ENCODE measurements around the gene TBX21.
A peak's percentile ranks its signal among the peaks of the same experiment; 100 is the strongest.

The TBX21 gene

GRCh38 chr17:47702391-47702995 is 30.5 kb upstream of the TBX21 start:
- Mint-ChIP-seq H3K4me1 (peaks cover 88% of the 10 kb centered on the region), H3K36me3 (ENCODE audit: insufficient read depth) (peaks cover 41% of the 10 kb centered on the region), H3K27ac (ENCODE audit: low read depth) (peak overlapping the region; percentile 90), H3K9me3 (no peaks in the 10 kb centered on the region), H3K27me3 (no peaks in the 10 kb centered on the region), H3K4me3 (peak overlapping the region; percentile 67)
- ATAC-seq (replicated peaks; ENCODE audit: extremely low read depth, poor library complexity, severe bottlenecking) (no peak), DNase-seq (ENCODE audit: low spot score in 2 of 2) (no peak)

DNA sequence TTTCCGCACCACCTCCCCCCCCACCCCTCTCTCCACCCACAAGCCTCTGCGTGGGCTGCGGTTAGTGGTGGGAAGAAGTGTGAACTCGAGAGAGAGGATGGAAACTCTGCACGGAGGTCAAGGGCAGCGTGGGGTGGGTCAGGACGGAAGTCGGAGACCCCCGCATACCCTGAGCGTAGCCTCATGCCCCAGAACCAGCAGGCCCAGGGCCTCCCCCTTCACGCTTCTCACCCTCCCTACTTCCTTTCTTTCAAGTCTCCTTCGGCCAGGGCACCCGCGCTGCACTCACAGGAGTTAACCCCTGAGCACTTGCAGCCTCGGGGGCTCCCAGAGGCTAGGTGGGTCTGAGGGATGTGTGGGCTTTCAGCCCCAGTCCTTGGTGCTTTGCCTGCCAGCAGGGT is 29.8 kb upstream of the TBX21 start:
- Mint-ChIP-seq H3K4me1 (peaks cover 88% of the 10 kb centered on the region), H3K27ac (ENCODE audit: low read depth) (peak overlapping the region; percentile 95), H3K4me3 (peak overlapping the region; percentile 67), H3K36me3 (ENCODE audit: insufficient read depth) (peaks cover 39% of the 10 kb centered on the region), H3K9me3 (no peaks in the 10 kb centered on the region), H3K27me3 (no peaks in the 10 kb centered on the region)
- ATAC-seq (replicated peaks; ENCODE audit: extremely low read depth, poor library complexity, severe bottlenecking) (peak; percentile 31), DNase-seq (ENCODE audit: low spot score in 2 of 2) (peak in 1 of 2 donors; percentile 35)

GRCh38 chr17:47703671-47704070 is 29.4 kb upstream of the TBX21 start:
- DNase-seq (ENCODE audit: low spot score in 2 of 2) (no peak), ATAC-seq (replicated peaks; ENCODE audit: extremely low read depth, poor library complexity, severe bottlenecking) (no peak)
- H3K4me1 Mint-ChIP-seq, result peaks cover 83% of the 10 kb centered on the region
- H3K27me3 Mint-ChIP-seq, result no peaks in the 10 kb centered on the region
- peak overlapping the region; percentile 95 for H3K27ac Mint-ChIP-seq (ENCODE audit: low read depth)
- H3K4me3 Mint-ChIP-seq, result peak overlapping the region; percentile 67
- H3K9me3 Mint-ChIP-seq, result no peaks in the 10 kb centered on the region
- H3K36me3 Mint-ChIP-seq (ENCODE audit: insufficient read depth), result peaks cover 35% of the 10 kb centered on the region

DNA sequence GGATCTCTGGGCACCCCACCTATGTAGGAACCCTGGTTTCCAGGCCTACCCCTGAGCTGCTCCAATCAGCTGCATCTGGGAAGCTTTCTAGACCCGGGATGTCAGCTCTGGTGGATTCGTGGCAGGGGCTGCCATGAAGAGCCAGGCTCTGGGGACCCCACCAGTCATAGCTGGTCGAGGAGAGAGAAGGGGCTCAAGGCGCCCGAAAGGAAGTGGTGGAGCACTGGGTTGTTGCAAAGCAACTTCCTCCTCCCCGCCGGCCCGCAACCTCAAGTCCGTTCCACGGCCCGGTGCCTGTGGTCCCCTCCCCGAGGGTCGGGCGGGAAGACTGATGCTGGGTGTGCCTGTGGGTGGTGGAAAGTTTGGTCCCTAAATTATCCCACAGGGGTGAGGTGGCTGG is 28.9 kb upstream of the TBX21 start:
- DNase-seq (ENCODE audit: low spot score in 2 of 2) (no peak), ATAC-seq (replicated peaks; ENCODE audit: extremely low read depth, poor library complexity, severe bottlenecking) (no peak)
- peaks cover 79% of the 10 kb centered on the region for H3K4me1 Mint-ChIP-seq
- peak overlapping the region; percentile 95 for H3K27ac Mint-ChIP-seq (ENCODE audit: low read depth)
- H3K27me3 Mint-ChIP-seq, result no peaks in the 10 kb centered on the region
- peaks cover 33% of the 10 kb centered on the region for H3K36me3 Mint-ChIP-seq (ENCODE audit: insufficient read depth)
- H3K4me3 Mint-ChIP-seq, result peak overlapping the region; percentile 67
- no peaks in the 10 kb centered on the region for H3K9me3 Mint-ChIP-seq

DNA sequence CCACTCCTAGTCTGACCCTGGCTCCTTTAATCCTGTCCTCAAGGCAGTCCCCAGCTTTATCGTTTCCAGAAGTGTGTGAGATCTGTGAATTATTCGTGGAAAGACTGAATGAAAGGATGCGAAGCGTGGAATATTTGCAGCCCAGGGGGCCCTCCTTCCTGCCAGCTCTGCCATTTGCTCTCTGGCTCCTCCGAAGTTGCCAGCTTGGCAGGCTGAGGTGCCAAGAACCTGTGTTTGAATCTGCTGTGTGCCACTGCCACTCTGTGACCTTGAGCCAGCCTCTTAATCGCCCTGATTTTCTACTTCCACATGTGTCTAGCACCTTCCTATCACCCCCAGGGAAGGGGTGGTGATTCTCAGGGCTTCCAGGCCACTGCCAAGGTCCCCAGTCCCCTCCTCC is 28.3 kb upstream of the TBX21 start:
- DNase-seq (ENCODE audit: low spot score in 2 of 2) (no peak), ATAC-seq (replicated peaks; ENCODE audit: extremely low read depth, poor library complexity, severe bottlenecking) (no peak)
- peak overlapping the region; percentile 67 for H3K4me3 Mint-ChIP-seq
- peak overlapping the region; percentile 95 for H3K27ac Mint-ChIP-seq (ENCODE audit: low read depth)
- H3K36me3 Mint-ChIP-seq (ENCODE audit: insufficient read depth), result peaks cover 33% of the 10 kb centered on the region
- H3K27me3 Mint-ChIP-seq, result no peaks in the 10 kb centered on the region
- peaks cover 74% of the 10 kb centered on the region for H3K4me1 Mint-ChIP-seq
- no peaks in the 10 kb centered on the region for H3K9me3 Mint-ChIP-seq

DNA sequence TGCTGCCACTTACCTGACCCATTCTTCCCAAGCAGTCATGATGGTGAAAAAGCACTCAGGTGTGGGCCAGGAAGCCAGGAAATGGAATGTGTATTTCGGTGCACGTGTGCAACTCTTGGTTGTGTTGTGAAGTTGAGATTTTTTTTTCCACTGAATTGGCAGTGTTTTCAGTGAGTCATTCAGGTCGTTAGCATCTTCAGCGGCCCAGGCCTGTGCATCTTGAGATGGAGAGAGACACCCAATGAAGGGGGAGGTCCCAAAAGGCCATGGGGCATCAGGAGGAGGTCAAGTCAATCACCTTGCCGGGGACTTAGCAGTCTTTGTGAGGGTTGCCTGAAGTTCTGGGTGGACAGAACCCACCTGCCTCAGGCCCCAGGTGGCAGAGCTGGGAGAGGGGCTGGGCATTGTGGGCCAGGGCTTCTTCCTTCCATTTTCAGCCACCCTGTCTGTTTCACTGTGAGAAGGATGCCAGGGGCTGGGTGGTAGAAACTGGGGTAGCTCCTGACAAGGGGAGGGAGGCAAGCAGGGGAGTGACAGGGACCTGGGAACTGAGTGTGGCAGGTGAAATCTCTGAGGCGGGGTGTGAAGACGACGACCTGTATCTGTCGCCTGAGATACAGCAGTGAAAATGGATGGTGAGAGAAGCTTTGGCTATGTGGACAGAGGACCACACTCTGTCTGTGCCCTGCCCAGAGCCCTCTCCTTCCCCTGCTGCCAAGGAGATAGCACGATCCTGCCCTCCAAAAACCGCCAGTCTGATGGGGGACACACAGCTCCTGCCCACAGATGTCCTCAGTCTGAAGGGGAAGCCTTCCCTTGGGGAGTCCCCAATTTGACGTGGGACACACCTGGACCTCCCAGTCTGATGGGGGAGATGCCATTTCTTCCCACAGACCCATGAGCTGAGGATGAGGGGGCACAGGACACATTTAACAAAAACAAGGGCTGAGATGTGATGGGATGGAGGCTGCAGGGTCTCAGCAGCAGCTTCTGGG is 27.2 kb upstream of the TBX21 start:
- ATAC-seq (replicated peaks; ENCODE audit: extremely low read depth, poor library complexity, severe bottlenecking), result no peak
- Mint-ChIP-seq H3K36me3 (ENCODE audit: insufficient read depth) (peaks cover 35% of the 10 kb centered on the region), H3K4me3 (peak overlapping the region; percentile 67), H3K27me3 (no peaks in the 10 kb centered on the region), H3K9me3 (no peaks in the 10 kb centered on the region), H3K4me1 (peaks cover 73% of the 10 kb centered on the region), H3K27ac (ENCODE audit: low read depth) (peak overlapping the region; percentile 95)
- no peak for DNase-seq (ENCODE audit: low spot score in 2 of 2)

- Mint-ChIP-seq H3K9me3 (no peaks in the 10 kb centered on the region), H3K4me1 (peaks cover 71% of the 10 kb centered on the region), H3K27ac (ENCODE audit: low read depth) (peak overlapping the region; percentile 95), H3K36me3 (ENCODE audit: insufficient read depth) (peaks cover 30% of the 10 kb centered on the region), H3K4me3 (peak overlapping the region; percentile 67), H3K27me3 (no peaks in the 10 kb centered on the region)
- ATAC-seq (replicated peaks; ENCODE audit: extremely low read depth, poor library complexity, severe bottlenecking) (no peak), DNase-seq (ENCODE audit: low spot score in 2 of 2) (no peak)
Observed at GRCh38 chr17:47707056-47707804, 25.8 kb upstream of the TBX21 start.

GRCh38 chr17:47707884-47708283 is 25.2 kb upstream of the TBX21 start:
- no peak overlapping the region for H3K4me3 Mint-ChIP-seq
- ATAC-seq (replicated peaks; ENCODE audit: extremely low read depth, poor library complexity, severe bottlenecking) (no peak), DNase-seq (ENCODE audit: low spot score in 2 of 2) (no peak)
- H3K27ac Mint-ChIP-seq (ENCODE audit: low read depth), result no peak overlapping the region
- no peaks in the 10 kb centered on the region for H3K27me3 Mint-ChIP-seq
- H3K36me3 Mint-ChIP-seq (ENCODE audit: insufficient read depth), result peaks cover 29% of the 10 kb centered on the region
- H3K4me1 Mint-ChIP-seq, result peaks cover 69% of the 10 kb centered on the region
- H3K9me3 Mint-ChIP-seq, result no peaks in the 10 kb centered on the region

DNA sequence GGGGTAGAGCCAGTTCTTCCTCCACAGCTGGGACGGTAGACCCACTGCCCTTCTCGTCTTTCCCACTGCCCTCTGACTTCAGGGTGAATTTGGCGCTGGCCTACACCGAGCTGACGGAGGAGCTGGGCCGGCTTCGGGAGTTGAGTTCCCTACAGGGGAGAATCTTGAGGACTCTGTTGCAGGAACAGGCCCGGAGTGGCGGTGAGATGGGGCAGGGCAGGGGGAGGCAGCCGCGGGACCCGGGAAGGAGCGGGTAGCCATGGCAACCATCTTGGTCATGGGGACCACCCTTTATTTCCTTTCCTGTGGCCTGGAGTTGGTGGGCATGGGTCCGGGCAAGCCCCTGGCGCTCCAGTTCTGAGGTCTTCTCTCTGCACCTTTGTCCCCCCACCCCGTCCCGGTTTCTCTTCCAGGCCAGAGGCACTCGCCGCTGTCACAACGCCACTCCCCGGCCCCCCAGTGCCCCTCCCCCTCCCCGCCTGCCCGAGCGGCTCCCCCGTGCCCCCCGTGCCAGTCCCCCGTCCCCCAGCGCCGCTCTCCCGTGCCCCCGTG is 24.6 kb upstream of the TBX21 start:
- Mint-ChIP-seq H3K27ac (ENCODE audit: low read depth) (no peak overlapping the region), H3K4me3 (no peak overlapping the region), H3K27me3 (no peaks in the 10 kb centered on the region), H3K4me1 (peaks cover 70% of the 10 kb centered on the region), H3K9me3 (no peaks in the 10 kb centered on the region), H3K36me3 (ENCODE audit: insufficient read depth) (peaks cover 26% of the 10 kb centered on the region)
- DNase-seq (ENCODE audit: low spot score in 2 of 2) (no peak), ATAC-seq (replicated peaks; ENCODE audit: extremely low read depth, poor library complexity, severe bottlenecking) (no peak)

GRCh38 chr17:47708864-47709541 is 24.0 kb upstream of the TBX21 start:
- Mint-ChIP-seq H3K9me3 (no peaks in the 10 kb centered on the region), H3K36me3 (ENCODE audit: insufficient read depth) (peaks cover 23% of the 10 kb centered on the region), H3K27me3 (no peaks in the 10 kb centered on the region), H3K27ac (ENCODE audit: low read depth) (no peak overlapping the region), H3K4me1 (peaks cover 70% of the 10 kb centered on the region), H3K4me3 (no peak overlapping the region)
- DNase-seq (ENCODE audit: low spot score in 2 of 2) (no peak), ATAC-seq (replicated peaks; ENCODE audit: extremely low read depth, poor library complexity, severe bottlenecking) (no peak)

DNA sequence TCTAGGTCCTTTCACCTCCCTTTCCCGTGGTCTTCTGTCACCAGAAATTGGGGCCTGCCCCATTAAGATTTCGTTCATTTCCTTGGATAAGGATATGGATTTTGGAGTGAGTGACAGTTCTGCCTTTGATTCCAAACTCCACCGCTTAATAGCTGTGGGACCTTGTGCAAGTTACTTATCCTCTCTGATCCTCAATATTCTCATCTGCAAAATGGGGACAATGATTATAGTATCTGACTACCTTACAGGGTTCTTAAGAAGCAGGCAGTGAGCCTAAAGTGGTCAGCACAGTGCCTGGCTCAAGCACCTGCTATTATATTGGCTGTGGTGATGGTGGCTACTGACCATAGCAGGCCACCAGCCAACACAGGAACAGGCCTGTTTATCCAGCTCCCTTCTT is 23.4 kb upstream of the TBX21 start:
- Mint-ChIP-seq H3K27me3 (no peaks in the 10 kb centered on the region), H3K36me3 (ENCODE audit: insufficient read depth) (peaks cover 22% of the 10 kb centered on the region), H3K9me3 (no peaks in the 10 kb centered on the region), H3K4me3 (no peak overlapping the region), H3K4me1 (peaks cover 70% of the 10 kb centered on the region), H3K27ac (ENCODE audit: low read depth) (no peak overlapping the region)
- ATAC-seq (replicated peaks; ENCODE audit: extremely low read depth, poor library complexity, severe bottlenecking) (no peak), DNase-seq (ENCODE audit: low spot score in 2 of 2) (no peak)
